ENCODE data around the gene DBN1.

DNA sequence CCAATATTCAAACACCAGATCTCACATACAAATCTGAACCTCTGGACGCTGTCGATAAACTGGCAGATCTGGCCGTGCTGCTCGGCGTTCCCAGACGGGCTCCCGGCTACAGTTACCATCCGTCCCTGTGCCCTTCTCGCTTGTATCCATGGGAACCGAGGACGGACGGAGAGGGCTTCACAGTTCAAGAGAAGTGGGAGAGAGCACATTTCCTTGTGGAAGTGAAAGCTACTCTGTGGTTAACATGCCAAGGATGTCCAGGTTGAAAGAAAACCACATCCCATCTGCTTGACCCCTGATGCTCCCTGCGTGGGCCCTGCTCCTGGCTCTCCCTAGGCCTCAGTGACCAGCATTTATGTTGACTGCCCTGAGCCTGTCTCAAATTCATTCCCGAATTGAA lies 6.3 kb upstream of the DBN1 start:
- TF ChIP-seq GABPA (IDR thresholded peaks at IDR 0.05; ENCODE audit: borderline replicate concordance, insufficient read depth, low read length) (no peak), SP1 (IDR thresholded peaks at IDR 0.05; ENCODE audit: low read depth, low read length) (no peak), RAD21 (IDR thresholded peaks at IDR 0.05 in 1 of 2, conservative IDR thresholded peaks at IDR 0.05 in 1 of 2; ENCODE audit: low read depth in 2 of 2, low read length in 2 of 2) (no peak), POLR2A (IDR thresholded peaks at IDR 0.05; ENCODE audit: control extremely low read depth in 1 of 2, low read depth in 2 of 2, low read length in 2 of 2) (no peak), TCF12 (IDR thresholded peaks at IDR 0.05; ENCODE audit: low read depth, low read length) (no peak), SIX5 (IDR thresholded peaks at IDR 0.05; ENCODE audit: low read depth, low read length) (no peak), POLR2AphosphoS5 (IDR thresholded peaks at IDR 0.05; ENCODE audit: low read depth, low read length) (peak; percentile 55; the same call in 1 of the 2 replicates), USF2 (IDR thresholded peaks at IDR 0.05; ENCODE audit: low read length) (no peak), CTCF (IDR thresholded peaks at IDR 0.05; ENCODE audit: control extremely low read depth in 1 of 3, insufficient read depth in 1 of 3, low read depth in 1 of 3, low read length in 3 of 3) (no peak), BRCA1 (IDR thresholded peaks at IDR 0.05; ENCODE audit: low read depth, low read length) (no peak)
